HuH-7.5 (cell line): ENCODE measurements around the gene YARS1.

Experiments used
- DNase-seq: peaks from one replicate; pipeline ENCODE4 v3.0.0; 2011; ENCODE audit warnings: low spot score

Gene YARS1

GRCh38 chr1:32779242-32779641 is 37.9 kb downstream of the YARS1 start:
- no peak for DNase-seq

GRCh38 chr1:32775640-32776337 is 41.4 kb downstream of the YARS1 start:
- no peak for DNase-seq

GRCh38 chr1:32774950-32775634 is 42.1 kb downstream of the YARS1 start:
- DNase-seq, result no peak

- no peak for DNase-seq
Observed at GRCh38 chr1:32774464-32774808, 42.7 kb downstream of the YARS1 start.

GRCh38 chr1:32773764-32774463 is 43.2 kb downstream of the YARS1 start:
- DNase-seq, result no peak

- DNase-seq, result peak; percentile 81
Observed at GRCh38 chr1:32773018-32773763, 44.0 kb downstream of the YARS1 start.

- DNase-seq, result no peak
Observed at GRCh38 chr1:32772281-32773017, 44.7 kb downstream of the YARS1 start.

GRCh38 chr1:32771561-32772280 is 45.4 kb downstream of the YARS1 start:
- no peak for DNase-seq

- no peak for DNase-seq
Observed at GRCh38 chr1:32770741-32771548, 46.2 kb downstream of the YARS1 start.

GRCh38 chr1:32770221-32770731 is 46.9 kb downstream of the YARS1 start:
- no peak for DNase-seq

GRCh38 chr1:32769524-32770220 is 47.5 kb downstream of the YARS1 start:
- no peak for DNase-seq

GRCh38 chr1:32768110-32768850 is 48.9 kb downstream of the YARS1 start:
- DNase-seq, result no peak

GRCh38 chr1:32767641-32768040 is 49.5 kb downstream of the YARS1 start:
- DNase-seq, result no peak

GRCh38 chr1:32767156-32767555 is 50.0 kb downstream of the YARS1 start:
- no peak for DNase-seq

GRCh38 chr1:32766328-32766972 is 50.7 kb downstream of the YARS1 start:
- no peak for DNase-seq

- DNase-seq, result no peak
Observed at GRCh38 chr1:32765570-32766327, 51.4 kb downstream of the YARS1 start.

- DNase-seq, result no peak
Observed at GRCh38 chr1:32764826-32765569, 52.2 kb downstream of the YARS1 start.
